ENCODE data around the gene RIMS4. TPM values are rescaled to one million over a fixed set of nuclear protein-coding genes. Genes with fewer than 3 reads are reported as not detected.

The RIMS4 gene
- total and polyA plus RNA-seq, 9 donors = 5.7 to 13.2 (median 10.1) TPM

GRCh38 chr20:44703956-44704488, 106.3 kb downstream of the RIMS4 start:
- Histone ChIP-seq H3K4me3 (ENCODE audit: low read length) (no peak overlapping the region), H3K9me3 (replicated peaks; ENCODE audit: control insufficient read depth, low read depth, low read length) (no peaks in the 10 kb centered on the region), H3K27me3 (ENCODE audit: control insufficient read depth, insufficient read depth, low read length) (peaks cover 2% of the 10 kb centered on the region), H3K36me3 (ENCODE audit: control insufficient read depth, insufficient read depth, low read length) (no peaks in the 10 kb centered on the region), H3K4me1 (ENCODE audit: control insufficient read depth, insufficient read depth, low read length) (peaks cover 45% of the 10 kb centered on the region), H3K27ac (ENCODE audit: low read length) (no peak overlapping the region)
- WGBS (ENCODE audit: insufficient coverage) = 76% methylated on average over 7 of the region's 9 CpGs
- DNase-seq = no peak

GRCh38 chr20:44703183-44703925, 107.0 kb downstream of the RIMS4 start:
- WGBS (ENCODE audit: insufficient coverage) = 21% methylated on average over 2 of the region's 12 CpGs
- Histone ChIP-seq H3K27me3 (ENCODE audit: control insufficient read depth, insufficient read depth, low read length) (peaks cover 2% of the 10 kb centered on the region), H3K9me3 (replicated peaks; ENCODE audit: control insufficient read depth, low read depth, low read length) (no peaks in the 10 kb centered on the region), H3K4me3 (ENCODE audit: low read length) (no peak overlapping the region), H3K4me1 (ENCODE audit: control insufficient read depth, insufficient read depth, low read length) (peaks cover 45% of the 10 kb centered on the region), H3K27ac (ENCODE audit: low read length) (peak overlapping the region; percentile 69), H3K36me3 (ENCODE audit: control insufficient read depth, insufficient read depth, low read length) (no peaks in the 10 kb centered on the region)
- no peak for DNase-seq

GRCh38 chr20:44702776-44703175, 107.6 kb downstream of the RIMS4 start:
- H3K36me3 ChIP-seq (ENCODE audit: control insufficient read depth, insufficient read depth, low read length) = no peaks in the 10 kb centered on the region
- peak overlapping the region; percentile 69 for H3K27ac ChIP-seq (ENCODE audit: low read length)
- WGBS (ENCODE audit: insufficient coverage) = 9% methylated on average over 5 of the region's 9 CpGs
- no peaks in the 10 kb centered on the region for H3K9me3 ChIP-seq (replicated peaks; ENCODE audit: control insufficient read depth, low read depth, low read length)
- H3K4me1 ChIP-seq (ENCODE audit: control insufficient read depth, insufficient read depth, low read length) = peaks cover 45% of the 10 kb centered on the region
- peak; percentile 92 for DNase-seq
- H3K4me3 ChIP-seq (ENCODE audit: low read length) = no peak overlapping the region
- peaks cover 2% of the 10 kb centered on the region for H3K27me3 ChIP-seq (ENCODE audit: control insufficient read depth, insufficient read depth, low read length)

- peaks cover 45% of the 10 kb centered on the region for H3K4me1 ChIP-seq (ENCODE audit: control insufficient read depth, insufficient read depth, low read length)
- no peak overlapping the region for H3K4me3 ChIP-seq (ENCODE audit: low read length)
- H3K36me3 ChIP-seq (ENCODE audit: control insufficient read depth, insufficient read depth, low read length) = no peaks in the 10 kb centered on the region
- H3K9me3 ChIP-seq (replicated peaks; ENCODE audit: control insufficient read depth, low read depth, low read length) = no peaks in the 10 kb centered on the region
- DNase-seq = no peak
- 35% methylated on average over 2 of the region's 7 CpGs for WGBS (ENCODE audit: insufficient coverage)
- peaks cover 2% of the 10 kb centered on the region for H3K27me3 ChIP-seq (ENCODE audit: control insufficient read depth, insufficient read depth, low read length)
- H3K27ac ChIP-seq (ENCODE audit: low read length) = no peak overlapping the region
These were observed 108.5 kb downstream of the RIMS4 start for GRCh38 chr20:44701858-44702256.

Other genes with a start within 250 kb of the RIMS4 start
- 48.2 TPM for gene PKIG, start 228.0 kb downstream of the RIMS4 start, total RNA-seq
- gene PKIG, start 228.0 kb downstream of the RIMS4 start, polyA plus RNA-seq (ENCODE audit: insufficient read depth in 1 of 8, insufficient read length in 8 of 8, low replicate concordance in 1 of 8) = 10 to 100 TPM; 40.5 to 53.3 (median 44.4) TPM
- gene ADA, start 158.8 kb downstream of the RIMS4 start, total RNA-seq = 4.0 TPM
- 1 to 10 TPM; 5.1 to 9.1 (median 6.7) TPM for gene ADA, start 158.8 kb downstream of the RIMS4 start, polyA plus RNA-seq (ENCODE audit: insufficient read depth in 1 of 8, insufficient read length in 8 of 8, low replicate concordance in 1 of 8)
- gene CCN5, start 95.2 kb downstream of the RIMS4 start, total RNA-seq = 0.18 TPM
- gene CCN5, start 95.2 kb downstream of the RIMS4 start, polyA plus RNA-seq (ENCODE audit: insufficient read depth in 1 of 8, insufficient read length in 8 of 8, low replicate concordance in 1 of 8) = under 1 TPM in 7 of 8 donors, not detected in 1; 0.07 to 0.32 (median 0.11) TPM
- gene KCNK15, start 64.7 kb downstream of the RIMS4 start, total RNA-seq = 0.27 TPM
- under 1 TPM in 6 of 8 donors, not detected in 2; 0.13 to 0.58 (median 0.41) TPM for gene KCNK15, start 64.7 kb downstream of the RIMS4 start, polyA plus RNA-seq (ENCODE audit: insufficient read depth in 1 of 8, insufficient read length in 8 of 8, low replicate concordance in 1 of 8)
- gene YWHAB, start 75.2 kb upstream of the RIMS4 start, total RNA-seq = 62.7 TPM
- gene YWHAB, start 75.2 kb upstream of the RIMS4 start, polyA plus RNA-seq (ENCODE audit: insufficient read depth in 1 of 8, insufficient read length in 8 of 8, low replicate concordance in 1 of 8) = 100 to 1,000 TPM in 7 of 8 donors, 10 to 100 TPM in 1; 85.3 to 129 (median 108) TPM
- gene PABPC1L, start 99.5 kb upstream of the RIMS4 start, total RNA-seq = 5.3 TPM
- gene PABPC1L, start 99.5 kb upstream of the RIMS4 start, polyA plus RNA-seq (ENCODE audit: insufficient read depth in 1 of 8, insufficient read length in 8 of 8, low replicate concordance in 1 of 8) = 10 to 100 TPM in 7 of 8 donors, 1 to 10 TPM in 1; 7.9 to 28.1 (median 16.5) TPM
- 9.7 TPM for gene TOMM34, start 149.9 kb upstream of the RIMS4 start, total RNA-seq
- 10 to 100 TPM; 12.4 to 17.9 (median 14.8) TPM for gene TOMM34, start 149.9 kb upstream of the RIMS4 start, polyA plus RNA-seq (ENCODE audit: insufficient read depth in 1 of 8, insufficient read length in 8 of 8, low replicate concordance in 1 of 8)
- gene STK4, start 156.0 kb upstream of the RIMS4 start, total RNA-seq = 11.2 TPM
- 10 to 100 TPM in 1 of 8 donors, 1 to 10 TPM in 7; 7.7 to 11.7 (median 8.7) TPM for gene STK4, start 156.0 kb upstream of the RIMS4 start, polyA plus RNA-seq (ENCODE audit: insufficient read depth in 1 of 8, insufficient read length in 8 of 8, low replicate concordance in 1 of 8)

Measured in muscle of leg (tissue), 11 donors.